Posterior vena cava (tissue), 2 donors: Measurements from ENCODE around the gene KRT35. TPM values are rescaled to one million over a fixed set of nuclear protein-coding genes. Genes with fewer than 3 reads are reported as not detected.

Source experiments
- DNase-seq: peaks from one replicate; pipeline ENCODE4 v3.0.0-alpha.2; 2020; ENCODE audit warnings: low spot score
- intact Hi-C, 2 donors: fragments of 100-400 bp; cut with DNase I; formaldehyde crosslinking; loops; one replicate each; pipeline versions ENCODE4 v1.14.1 to v1.14.2; 2022 to 2023
- long read RNA-seq, 2 donors: library from polyadenylated mRNA; unstranded; transcript quantifications; one replicate each; pipeline ENCODE4 v2.0.0, GENCODE V29; 2020 to 2021
- total RNA-seq, 2 donors: library from RNA; stranded (reverse); fragmentation: NEBNext Ultra II Directional; extraction: Animal tissue kit (Norgen Biotek cat#: 25700); gene quantifications; one replicate each; pipeline ENCODE4 v1.2.1, GENCODE V29; 2021
- donor health status: DM: yes; HTN: yes; CAD: no.
- donor health status: DM: yes; HTN: yes; CAD: no.

Gene KRT35
- not detected for total RNA-seq
- long read RNA-seq, donor 1, result 0 reads
- long read RNA-seq, donor 2, result 0 reads

GRCh38 chr17:41481036-41481435 is at the start of gene KRT35:
Gene KRT35, minus strand, starts transcription at chr17:41481151. Its CDS starts 54 bp downstream, at chr17:41481097.
- intact Hi-C loops, result no loop called here
- DNase-seq, result no peak

GRCh38 chr17:41530062-41531048 is 49.4 kb upstream of the KRT35 start:
- DNase-seq, result no peak
- intact Hi-C loops, result no loop called here

GRCh38 chr17:41529491-41529915 is 48.6 kb upstream of the KRT35 start:
- no peak for DNase-seq
- intact Hi-C loops, result no loop called here

GRCh38 chr17:41528959-41529353 is 48.0 kb upstream of the KRT35 start:
- intact Hi-C loops, result no loop called here
- no peak for DNase-seq

GRCh38 chr17:41527063-41528023 is 46.4 kb upstream of the KRT35 start:
- intact Hi-C loops, result no loop called here
- no peak for DNase-seq

GRCh38 chr17:41524261-41524660 is 43.3 kb upstream of the KRT35 start:
- no peak for DNase-seq

GRCh38 chr17:41523787-41524186 is 42.8 kb upstream of the KRT35 start:
- intact Hi-C loops, result no loop called here
- DNase-seq, result no peak

More at GRCh38 chr17:41524261-41524660, 43.3 kb upstream of the KRT35 start:
- intact Hi-C loops, result no loop called here

- no peak for DNase-seq
- intact Hi-C loops, result no loop called here
Measured at GRCh38 chr17:41523225-41523593, 42.3 kb upstream of the KRT35 start.

GRCh38 chr17:41522301-41523224 is 41.6 kb upstream of the KRT35 start:
- intact Hi-C loops, result no loop called here

GRCh38 chr17:41521574-41522261 is 40.8 kb upstream of the KRT35 start:
- intact Hi-C loops, result no loop called here
- no peak for DNase-seq

More at GRCh38 chr17:41522301-41523224, 41.6 kb upstream of the KRT35 start:
- no peak for DNase-seq

GRCh38 chr17:41520821-41521521 is 40.0 kb upstream of the KRT35 start:
- intact Hi-C loops, result no loop called here
- no peak for DNase-seq

GRCh38 chr17:41519501-41520224 is 38.7 kb upstream of the KRT35 start:
- intact Hi-C loops, result no loop called here
- DNase-seq, result no peak

GRCh38 chr17:41518789-41519449 is 38.0 kb upstream of the KRT35 start, which contains the start of gene KRT15:
Gene KRT15, minus strand, starts transcription at chr17:41518890. Its CDS starts 63 bp downstream, at chr17:41518827.
- DNase-seq, result no peak
- intact Hi-C loops, result no loop called here

- DNase-seq, result no peak
- intact Hi-C loops, result no loop called here
Measured at GRCh38 chr17:41518031-41518430, 37.1 kb upstream of the KRT35 start.

- DNase-seq, result no peak
- intact Hi-C loops, result no loop called here
Measured at GRCh38 chr17:41516830-41517283, 35.9 kb upstream of the KRT35 start.

GRCh38 chr17:41516147-41516829 is 35.3 kb upstream of the KRT35 start:
- intact Hi-C loops, result no loop called here

More at GRCh38 chr17:41516147-41516829, 35.3 kb upstream of the KRT35 start:
- no peak for DNase-seq
